ENCODE measurements around the gene MTERF2.

The MTERF2 gene

DNA sequence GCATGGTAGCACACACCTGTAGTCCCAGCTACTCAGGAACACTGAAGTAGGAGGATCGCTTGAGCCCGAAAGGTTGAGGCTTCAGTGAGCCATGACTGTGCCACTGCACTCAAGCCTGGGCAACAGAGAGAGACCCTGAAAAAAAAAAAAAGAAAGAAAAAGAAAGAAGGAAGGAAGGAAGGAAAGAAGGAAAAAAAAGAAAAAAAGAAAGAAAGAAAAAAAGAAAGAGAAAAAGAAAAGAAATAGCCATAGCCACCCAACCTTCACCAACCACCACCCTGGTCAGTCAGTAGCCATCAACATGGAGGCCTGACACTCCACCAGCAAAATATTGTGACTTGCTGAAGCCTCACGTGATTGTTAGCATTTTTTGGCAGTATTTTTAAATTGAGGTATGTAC is 52.7 kb downstream of the MTERF2 start:
- Histone ChIP-seq H3K36me3 (ENCODE audit: control insufficient read depth, insufficient read depth, low read length) (no peaks in the 10 kb centered on the region), H3K9me3 (ENCODE audit: control insufficient read depth, low read length) (no peaks in the 10 kb centered on the region), H3K27ac (ENCODE audit: insufficient read depth, low read length, poor library complexity, severe bottlenecking) (no peak overlapping the region), H3K27me3 (replicated peaks; ENCODE audit: control insufficient read depth, insufficient read depth, low read length, poor library complexity, severe bottlenecking) (no peaks in the 10 kb centered on the region), H3K4me3 (ENCODE audit: insufficient read depth, low read depth, low read length, poor library complexity, severe bottlenecking) (no peak overlapping the region), H3K4me1 (ENCODE audit: control insufficient read depth, insufficient read depth, low read length, poor library complexity, severe bottlenecking) (no peaks in the 10 kb centered on the region)
- no peak for DNase-seq
